GM12873 (cell line): Measurements from ENCODE around the gene HOXD11.

Experiments
- TF ChIP-seq, protein P1 (sequence below): IDR thresholded peaks from 2 replicates; pipeline ENCODE4 v1.5.1; 2012; ENCODE audit warnings: low read depth, mild to moderate bottlenecking, moderate library complexity, low read length, control low read depth; ENCODE audit not compliant: insufficient read depth; ENCODE audit errors: missing control alignments

Gene HOXD11

DNA sequence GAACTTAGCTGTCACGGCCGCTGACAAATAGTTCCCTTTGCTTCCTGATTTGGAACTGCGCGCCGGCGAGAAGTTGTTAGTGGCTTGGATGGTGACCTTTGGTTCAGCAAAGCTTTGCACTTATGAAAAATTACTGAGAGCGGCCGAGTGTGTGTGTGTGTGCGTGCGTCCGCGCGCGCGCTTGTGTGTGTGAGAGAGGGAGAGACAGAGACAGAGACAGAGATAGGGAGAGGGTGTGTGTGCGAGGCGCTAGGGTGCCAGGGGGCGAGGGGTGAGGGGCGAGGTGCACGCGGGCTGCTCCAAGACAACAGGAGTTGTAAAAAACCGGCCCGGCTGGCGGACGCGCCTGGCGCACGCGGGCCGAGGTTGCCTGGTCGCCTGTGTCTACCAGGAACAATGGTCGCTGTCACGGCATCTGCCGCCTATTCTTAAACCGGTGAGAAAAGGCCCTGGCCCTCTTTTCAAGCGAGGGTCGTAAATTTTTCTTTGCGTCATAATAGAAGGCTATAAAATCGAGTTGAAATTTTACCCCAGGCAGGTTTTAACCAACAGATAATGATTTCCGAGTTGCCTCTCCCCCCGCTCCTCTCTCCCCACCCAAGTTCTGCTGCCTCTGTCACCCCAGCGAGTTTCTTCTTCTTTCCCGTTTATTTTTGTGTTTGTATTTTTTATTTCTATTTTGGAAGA, 50.6 kb downstream of the HOXD11 start:
- TF ChIP-seq, protein P1, sequence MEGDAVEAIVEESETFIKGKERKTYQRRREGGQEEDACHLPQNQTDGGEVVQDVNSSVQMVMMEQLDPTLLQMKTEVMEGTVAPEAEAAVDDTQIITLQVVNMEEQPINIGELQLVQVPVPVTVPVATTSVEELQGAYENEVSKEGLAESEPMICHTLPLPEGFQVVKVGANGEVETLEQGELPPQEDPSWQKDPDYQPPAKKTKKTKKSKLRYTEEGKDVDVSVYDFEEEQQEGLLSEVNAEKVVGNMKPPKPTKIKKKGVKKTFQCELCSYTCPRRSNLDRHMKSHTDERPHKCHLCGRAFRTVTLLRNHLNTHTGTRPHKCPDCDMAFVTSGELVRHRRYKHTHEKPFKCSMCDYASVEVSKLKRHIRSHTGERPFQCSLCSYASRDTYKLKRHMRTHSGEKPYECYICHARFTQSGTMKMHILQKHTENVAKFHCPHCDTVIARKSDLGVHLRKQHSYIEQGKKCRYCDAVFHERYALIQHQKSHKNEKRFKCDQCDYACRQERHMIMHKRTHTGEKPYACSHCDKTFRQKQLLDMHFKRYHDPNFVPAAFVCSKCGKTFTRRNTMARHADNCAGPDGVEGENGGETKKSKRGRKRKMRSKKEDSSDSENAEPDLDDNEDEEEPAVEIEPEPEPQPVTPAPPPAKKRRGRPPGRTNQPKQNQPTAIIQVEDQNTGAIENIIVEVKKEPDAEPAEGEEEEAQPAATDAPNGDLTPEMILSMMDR, result no peak

DNA sequence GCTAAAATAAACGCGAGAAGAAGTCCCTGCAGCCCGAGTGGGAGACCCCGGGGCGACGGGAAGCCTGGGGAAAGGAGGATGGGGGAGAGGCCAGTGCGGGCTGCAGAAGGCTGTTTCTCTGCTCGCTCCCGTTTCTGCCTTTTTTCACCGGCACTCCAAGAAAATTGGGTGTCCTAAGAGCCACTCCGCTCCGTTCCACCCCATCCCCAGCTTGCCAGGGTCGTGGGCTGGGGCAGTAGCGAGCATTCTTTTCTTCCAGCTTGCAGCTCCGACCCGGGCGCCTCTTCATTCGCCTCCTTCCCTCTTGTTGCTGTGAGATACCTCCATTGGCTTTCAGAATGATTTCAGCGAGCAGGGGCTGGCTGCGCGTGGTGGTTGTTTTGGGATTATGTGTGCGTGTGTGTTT, 51.1 kb downstream of the HOXD11 start:
- TF ChIP-seq, protein P1, result no peak

DNA sequence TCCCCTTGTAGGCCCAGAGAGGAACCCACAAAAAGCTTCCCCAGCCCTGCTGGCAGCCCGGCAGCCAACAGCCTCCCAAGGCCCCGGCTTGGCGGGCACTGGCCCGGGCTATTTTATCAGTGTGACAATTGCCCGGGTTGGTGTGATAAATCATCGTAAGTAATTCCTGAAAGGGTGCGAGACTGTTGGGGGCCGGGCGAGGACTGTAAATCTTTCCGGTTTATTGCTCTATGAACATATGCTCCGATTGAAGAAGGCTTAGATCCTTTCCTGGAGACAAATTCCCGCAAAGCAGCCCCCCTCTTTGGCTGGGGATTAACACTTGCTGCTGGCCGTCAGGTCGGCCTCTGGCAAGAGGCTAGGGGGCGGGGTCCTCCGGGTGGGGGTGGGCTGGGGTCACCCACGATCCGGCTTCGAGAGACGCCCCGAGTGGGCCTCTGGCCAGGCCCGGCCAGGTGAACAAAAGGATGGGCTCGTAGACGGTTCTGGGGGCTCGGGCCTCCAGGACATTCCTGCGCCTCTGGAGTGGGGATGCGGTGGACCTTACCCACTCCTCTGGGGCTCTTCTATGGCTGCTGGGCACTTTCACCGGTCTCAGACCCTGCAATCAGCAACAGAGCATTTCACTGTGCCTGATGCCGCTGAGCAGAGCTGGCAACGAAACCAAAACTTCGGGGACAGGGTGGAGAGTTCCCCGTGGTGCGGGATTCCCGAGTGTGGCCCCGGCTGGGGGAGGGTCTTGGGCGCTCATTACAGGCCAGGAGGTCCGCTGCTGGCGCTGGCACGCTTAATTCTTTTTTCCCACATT, 52.0 kb downstream of the HOXD11 start:
- TF ChIP-seq, protein P1, result no peak
